Stimulated activated CD8-positive, alpha-beta memory T cell treated with anti-CD3 and anti-CD28 coated beads, Interleukin-4, amount 100 ng/mL, for 4 hours (primary cell): Measurements from ENCODE around the gene LPAR2.

Source experiments
- DNase-seq, 2 donors: peaks; one replicate each; pipeline ENCODE4 v3.0.0-alpha.2; 2020; ENCODE audit warnings: low read depth in 2 of 2, low spot score in 1 of 2

LPAR2 gene

GRCh38 chr19:19653597-19654147, 25.7 kb upstream of the LPAR2 start:
- DNase-seq = no peak

GRCh38 chr19:19652482-19653295, 24.7 kb upstream of the LPAR2 start:
- DNase-seq = no peak

GRCh38 chr19:19651076-19651475, 23.1 kb upstream of the LPAR2 start:
- no peak for DNase-seq

GRCh38 chr19:19650331-19650730, 22.3 kb upstream of the LPAR2 start:
- DNase-seq = no peak

GRCh38 chr19:19649580-19649995, 21.6 kb upstream of the LPAR2 start:
- no peak for DNase-seq

GRCh38 chr19:19649155-19649554, 21.1 kb upstream of the LPAR2 start:
- DNase-seq = no peak

- DNase-seq = no peak
Measured at GRCh38 chr19:19647037-19647835, 19.2 kb upstream of the LPAR2 start.

- DNase-seq = no peak
Measured at GRCh38 chr19:19645233-19645870, 17.3 kb upstream of the LPAR2 start.

- no peak for DNase-seq
Measured at GRCh38 chr19:19644054-19644388, 16.0 kb upstream of the LPAR2 start.

- DNase-seq = peak; percentile 72 to 76
Measured at GRCh38 chr19:19643158-19644053, 15.4 kb upstream of the LPAR2 start, which contains the start of gene GMIP. TSS of gene GMIP (minus strand) at chr19:19643657. CDS start at chr19:19643529, 128 bp downstream.

- DNase-seq = peak in 1 of 2 donors; percentile 46
Measured at GRCh38 chr19:19642506-19643157, 14.6 kb upstream of the LPAR2 start.

GRCh38 chr19:19637523-19638251, 9.7 kb upstream of the LPAR2 start:
- DNase-seq = no peak

GRCh38 chr19:19637186-19637522, 9.1 kb upstream of the LPAR2 start:
- DNase-seq = no peak

- DNase-seq = no peak
Measured at GRCh38 chr19:19636573-19637185, 8.7 kb upstream of the LPAR2 start.

GRCh38 chr19:19635313-19635702, 7.3 kb upstream of the LPAR2 start:
- no peak for DNase-seq

GRCh38 chr19:19634516-19635312, 6.7 kb upstream of the LPAR2 start:
- no peak for DNase-seq

GRCh38 chr19:19633711-19634515, 5.9 kb upstream of the LPAR2 start:
- DNase-seq = no peak
